ENCODE results near the gene MSTN.

MSTN gene

DNA sequence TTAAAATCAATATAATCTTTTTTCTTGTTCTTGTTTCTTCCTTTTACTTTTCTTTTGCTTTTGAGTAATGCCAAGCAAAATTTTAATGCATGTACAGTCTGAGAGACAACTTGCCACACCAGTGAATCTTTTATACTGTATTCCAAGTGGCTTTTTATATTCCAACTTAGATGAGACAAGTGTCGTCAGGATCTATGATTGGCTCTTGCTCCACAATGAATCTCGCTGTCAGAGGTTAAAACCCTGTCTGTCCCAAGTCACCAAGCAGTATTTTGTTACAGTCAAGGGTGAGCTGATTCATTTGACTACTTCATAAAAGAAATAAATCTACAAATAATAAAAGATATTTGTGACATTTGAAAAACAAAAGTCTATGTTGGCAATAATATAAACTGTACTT lies at the start of gene MSTN:
MSTN (minus strand) TSS at position 129 of the 400 bp plus-strand sequence. CDS start 133 bp downstream, outside the sequence.
- H3K27me3 ChIP-seq (ENCODE audit: insufficient read depth, low read length, poor library complexity, severe bottlenecking), result no peaks in the 10 kb centered on the region
- H3K9me3 ChIP-seq (ENCODE audit: insufficient read depth, low read depth, low read length), result no peaks in the 10 kb centered on the region
- no peaks in the 10 kb centered on the region for H4K20me1 ChIP-seq (ENCODE audit: insufficient read depth, low read length, poor library complexity, severe bottlenecking)
- no peaks in the 10 kb centered on the region for H3F3A ChIP-seq (ENCODE audit: low read depth)
- H3K4me1 ChIP-seq (ENCODE audit: insufficient read depth, low read length, poor library complexity, severe bottlenecking), result no peaks in the 10 kb centered on the region
- H3K4me2 ChIP-seq (ENCODE audit: low read depth, low read length, poor library complexity, severe bottlenecking), result no peak within 1 kb of the TSS
- H3K36me3 ChIP-seq (ENCODE audit: insufficient read depth, low read length), result no peaks in the 10 kb centered on the region
- no peak within 1 kb of the TSS for H3K4me3 ChIP-seq (ENCODE audit: low read length, poor library complexity, severe bottlenecking)
- H3K79me2 ChIP-seq (ENCODE audit: insufficient read depth, low read length), result no peaks in the 10 kb centered on the region
- H3K9me2 ChIP-seq (replicated peaks; ENCODE audit: low read depth, low read length), result no peaks in the 10 kb centered on the region
- H2AFZ ChIP-seq (ENCODE audit: low read length), result no peak within 1 kb of the TSS; the same call in 1 of the 2 replicates
- no peak for TF ChIP-seq EZH2phosphoT487 (IDR thresholded peaks at IDR 0.05; ENCODE audit: borderline replicate concordance)
- TF ChIP-seq, protein P1, sequence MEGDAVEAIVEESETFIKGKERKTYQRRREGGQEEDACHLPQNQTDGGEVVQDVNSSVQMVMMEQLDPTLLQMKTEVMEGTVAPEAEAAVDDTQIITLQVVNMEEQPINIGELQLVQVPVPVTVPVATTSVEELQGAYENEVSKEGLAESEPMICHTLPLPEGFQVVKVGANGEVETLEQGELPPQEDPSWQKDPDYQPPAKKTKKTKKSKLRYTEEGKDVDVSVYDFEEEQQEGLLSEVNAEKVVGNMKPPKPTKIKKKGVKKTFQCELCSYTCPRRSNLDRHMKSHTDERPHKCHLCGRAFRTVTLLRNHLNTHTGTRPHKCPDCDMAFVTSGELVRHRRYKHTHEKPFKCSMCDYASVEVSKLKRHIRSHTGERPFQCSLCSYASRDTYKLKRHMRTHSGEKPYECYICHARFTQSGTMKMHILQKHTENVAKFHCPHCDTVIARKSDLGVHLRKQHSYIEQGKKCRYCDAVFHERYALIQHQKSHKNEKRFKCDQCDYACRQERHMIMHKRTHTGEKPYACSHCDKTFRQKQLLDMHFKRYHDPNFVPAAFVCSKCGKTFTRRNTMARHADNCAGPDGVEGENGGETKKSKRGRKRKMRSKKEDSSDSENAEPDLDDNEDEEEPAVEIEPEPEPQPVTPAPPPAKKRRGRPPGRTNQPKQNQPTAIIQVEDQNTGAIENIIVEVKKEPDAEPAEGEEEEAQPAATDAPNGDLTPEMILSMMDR (conservative IDR thresholded peaks at IDR 0.05; ENCODE audit: low read length), result no peak
- no peak within 1 kb of the TSS for H3K9ac ChIP-seq (ENCODE audit: low read depth, low read length, poor library complexity, severe bottlenecking)

GRCh38 chr2:190111166-190111565 lies 48.6 kb upstream of the MSTN start:
- H3K4me3 ChIP-seq (ENCODE audit: low read length, poor library complexity, severe bottlenecking), result no peak overlapping the region
- no peaks in the 10 kb centered on the region for H4K20me1 ChIP-seq (ENCODE audit: insufficient read depth, low read length, poor library complexity, severe bottlenecking)
- H3K9me2 ChIP-seq (replicated peaks; ENCODE audit: low read depth, low read length), result no peaks in the 10 kb centered on the region
- H3K36me3 ChIP-seq (ENCODE audit: insufficient read depth, low read length), result no peaks in the 10 kb centered on the region
- no peaks in the 10 kb centered on the region for H3K9me3 ChIP-seq (ENCODE audit: insufficient read depth, low read depth, low read length)
- no peak overlapping the region for H2AFZ ChIP-seq (ENCODE audit: low read length)
- no peaks in the 10 kb centered on the region for H3K27me3 ChIP-seq (ENCODE audit: insufficient read depth, low read length, poor library complexity, severe bottlenecking)
- TF ChIP-seq, protein P1 (conservative IDR thresholded peaks at IDR 0.05; ENCODE audit: low read length), result no peak
- no peak for TF ChIP-seq EZH2phosphoT487 (IDR thresholded peaks at IDR 0.05; ENCODE audit: borderline replicate concordance)
- H3K79me2 ChIP-seq (ENCODE audit: insufficient read depth, low read length), result no peaks in the 10 kb centered on the region
- no peaks in the 10 kb centered on the region for H3K4me1 ChIP-seq (ENCODE audit: insufficient read depth, low read length, poor library complexity, severe bottlenecking)
- H3K9ac ChIP-seq (ENCODE audit: low read depth, low read length, poor library complexity, severe bottlenecking), result no peak overlapping the region
- no peaks in the 10 kb centered on the region for H3F3A ChIP-seq (ENCODE audit: low read depth)
- no peak overlapping the region for H3K4me2 ChIP-seq (ENCODE audit: low read depth, low read length, poor library complexity, severe bottlenecking)

GRCh38 chr2:190110699-190111098 lies 48.2 kb upstream of the MSTN start:
- no peaks in the 10 kb centered on the region for H3K79me2 ChIP-seq (ENCODE audit: insufficient read depth, low read length)
- H3F3A ChIP-seq (ENCODE audit: low read depth), result no peaks in the 10 kb centered on the region
- no peaks in the 10 kb centered on the region for H3K4me1 ChIP-seq (ENCODE audit: insufficient read depth, low read length, poor library complexity, severe bottlenecking)
- no peak overlapping the region for H2AFZ ChIP-seq (ENCODE audit: low read length)
- H3K9ac ChIP-seq (ENCODE audit: low read depth, low read length, poor library complexity, severe bottlenecking), result no peak overlapping the region
- H3K27me3 ChIP-seq (ENCODE audit: insufficient read depth, low read length, poor library complexity, severe bottlenecking), result no peaks in the 10 kb centered on the region
- no peaks in the 10 kb centered on the region for H3K9me3 ChIP-seq (ENCODE audit: insufficient read depth, low read depth, low read length)
- no peaks in the 10 kb centered on the region for H3K9me2 ChIP-seq (replicated peaks; ENCODE audit: low read depth, low read length)
- H3K4me2 ChIP-seq (ENCODE audit: low read depth, low read length, poor library complexity, severe bottlenecking), result no peak overlapping the region
- no peak overlapping the region for H3K4me3 ChIP-seq (ENCODE audit: low read length, poor library complexity, severe bottlenecking)
- H4K20me1 ChIP-seq (ENCODE audit: insufficient read depth, low read length, poor library complexity, severe bottlenecking), result no peaks in the 10 kb centered on the region
- TF ChIP-seq, protein P1 (conservative IDR thresholded peaks at IDR 0.05; ENCODE audit: low read length), result no peak
- TF ChIP-seq EZH2phosphoT487 (IDR thresholded peaks at IDR 0.05; ENCODE audit: borderline replicate concordance), result no peak
- no peaks in the 10 kb centered on the region for H3K36me3 ChIP-seq (ENCODE audit: insufficient read depth, low read length)
